Neural cell (in vitro differentiated cells): ENCODE data around the gene PLEKHG5. TPM values are rescaled to one million over a fixed set of nuclear protein-coding genes. Genes with fewer than 3 reads are reported as not detected.

Experiments
- H2AFZ ChIP-seq: fragments of 200-600, 300-800 bp; sonication (generic), shearing (Covaris generic); 2 replicates; pipeline ENCODE4 v1.6.0; 2014; ENCODE audit warnings: low read depth, mild to moderate bottlenecking, antibody characterized with exemption, low read length, moderate library complexity
- H3F3A ChIP-seq: fragments of 200-600 bp; shearing (Covaris generic); 2 replicates; pipeline ENCODE4 v1.6.1; 2016; ENCODE audit warnings: mild to moderate bottlenecking, moderate library complexity, mixed read lengths, antibody characterized with exemption, low read length; ENCODE audit not compliant: insufficient read depth, poor library complexity, severe bottlenecking
- H3K27ac ChIP-seq: fragments of 200-600, 300-800 bp; sonication (generic), shearing (Covaris generic); 2 replicates; pipeline ENCODE4 v1.5.1; 2014; ENCODE audit warnings: mild to moderate bottlenecking, low read length, moderate library complexity
- H3K27me3 ChIP-seq: fragments of 300-800, 200-600 bp; sonication (generic), shearing (Covaris generic); 2 replicates; pipeline ENCODE4 v1.6.0; 2014; ENCODE audit warnings: mild to moderate bottlenecking, low read depth, low read length, moderate library complexity; ENCODE audit not compliant: insufficient read depth
- H3K36me3 ChIP-seq: fragments of 300-800, 200-600 bp; sonication (generic), shearing (Covaris generic); 2 replicates; pipeline ENCODE4 v1.5.1; 2014; ENCODE audit warnings: mild to moderate bottlenecking, antibody characterized with exemption, low read length, moderate library complexity; ENCODE audit not compliant: insufficient read depth
- H3K4me2 ChIP-seq: fragments of 300-800, 200-600 bp; sonication (generic), shearing (Covaris generic); 2 replicates; pipeline ENCODE4 v1.6.0; 2014; ENCODE audit warnings: mild to moderate bottlenecking, low read length
- H3K4me3 ChIP-seq: fragments of 300-800, 200-600 bp; sonication (generic), shearing (Covaris generic); 2 replicates; pipeline ENCODE4 v1.5.1; 2014; ENCODE audit warnings: mild to moderate bottlenecking, low read length, moderate library complexity
- H3K79me2 ChIP-seq: fragments of 200-600 bp; shearing (Covaris generic); replicated peaks from 2 replicates; pipeline ENCODE4 v1.6.0; 2014; ENCODE audit warnings: mild to moderate bottlenecking, low read length, moderate library complexity; ENCODE audit not compliant: insufficient read depth
- H3K9ac ChIP-seq: fragments of 300-800, 200-600 bp; sonication (generic), shearing (Covaris generic); 2 replicates; pipeline ENCODE4 v1.6.1; 2016; ENCODE audit warnings: mild to moderate bottlenecking, low read length, mixed read lengths
- H3K9me2 ChIP-seq: fragments of 200-600 bp; shearing (Covaris generic); 2 replicates; pipeline ENCODE4 v1.6.1; 2016; ENCODE audit warnings: mild to moderate bottlenecking, low read length, mixed read lengths; ENCODE audit not compliant: insufficient read depth
- H3K9me3 ChIP-seq: fragments of 200-600, 300-800 bp; sonication (generic), shearing (Covaris generic); 2 replicates; pipeline ENCODE4 v1.6.1; 2016; ENCODE audit warnings: mild to moderate bottlenecking, mixed run types, low read length, moderate library complexity, mixed read lengths
- H4K20me1 ChIP-seq: fragments of 200-600 bp; shearing (Covaris generic); 2 replicates; pipeline ENCODE4 v1.6.1; 2016; ENCODE audit warnings: mild to moderate bottlenecking, mixed run types; ENCODE audit not compliant: insufficient read depth
- EP300 ChIP-seq: fragments of 450-650 bp; conservative IDR thresholded peaks from 2 replicates; pipeline ENCODE4 v1.6.1; 2014; ENCODE audit warnings: antibody characterized with exemption, mild to moderate bottlenecking, moderate library complexity; ENCODE audit not compliant: poor library complexity, severe bottlenecking
- EZH2 ChIP-seq: fragments of 200-600, 300-800 bp; shearing (Covaris generic), sonication (generic); IDR thresholded peaks from 2 replicates; pipeline ENCODE4 v1.6.1; 2014; ENCODE audit warnings: antibody characterized with exemption, low read length, borderline replicate concordance, mild to moderate bottlenecking; ENCODE audit not compliant: insufficient read depth, poor library complexity, severe bottlenecking
- MXI1 ChIP-seq: fragments of 450-650 bp; conservative IDR thresholded peaks from 2 replicates; pipeline ENCODE4 v1.6.1; 2014; ENCODE audit warnings: antibody characterized with exemption, mild to moderate bottlenecking; ENCODE audit not compliant: poor library complexity, severe bottlenecking
- POLR2AphosphoS5 ChIP-seq: IDR thresholded peaks from 2 replicates; pipeline ENCODE4 v1.6.1; 2012
- RAD21 ChIP-seq: fragments of 450-650 bp; conservative IDR thresholded peaks from 2 replicates; pipeline ENCODE4 v1.6.1; 2014; ENCODE audit warnings: antibody characterized with exemption, mild to moderate bottlenecking, moderate library complexity
- SMC3 ChIP-seq: fragments of 450-650 bp; conservative IDR thresholded peaks from 2 replicates; pipeline ENCODE4 v1.6.1; 2014; ENCODE audit warnings: antibody characterized with exemption, mild to moderate bottlenecking, moderate library complexity; ENCODE audit not compliant: poor library complexity
- TAF1 ChIP-seq: IDR thresholded peaks from 2 replicates; pipeline ENCODE4 v1.6.1; 2012; ENCODE audit warnings: low read depth
- polyA plus RNA-seq: library from polyadenylated mRNA; depleted of rRNA; stranded (reverse); fragments of >200 nt; gene quantifications from 2 replicates; pipeline ENCODE4 v1.2.3, GENCODE V29; 2014
- TF ChIP-seq, protein P1 (sequence below): fragments of 450-650 bp; IDR thresholded peaks from 2 replicates; pipeline ENCODE4 v1.5.1; 2014; ENCODE audit warnings: antibody characterized with exemption, mild to moderate bottlenecking, moderate library complexity; ENCODE audit not compliant: poor library complexity, severe bottlenecking
- TF ChIP-seq, protein P2 (sequence below): IDR thresholded peaks from 2 replicates; pipeline ENCODE4 v1.6.1; 2012; ENCODE audit warnings: borderline replicate concordance

Gene PLEKHG5
- polyA plus RNA-seq, 1 donor from 2014 or later = 24.0 TPM

DNA sequence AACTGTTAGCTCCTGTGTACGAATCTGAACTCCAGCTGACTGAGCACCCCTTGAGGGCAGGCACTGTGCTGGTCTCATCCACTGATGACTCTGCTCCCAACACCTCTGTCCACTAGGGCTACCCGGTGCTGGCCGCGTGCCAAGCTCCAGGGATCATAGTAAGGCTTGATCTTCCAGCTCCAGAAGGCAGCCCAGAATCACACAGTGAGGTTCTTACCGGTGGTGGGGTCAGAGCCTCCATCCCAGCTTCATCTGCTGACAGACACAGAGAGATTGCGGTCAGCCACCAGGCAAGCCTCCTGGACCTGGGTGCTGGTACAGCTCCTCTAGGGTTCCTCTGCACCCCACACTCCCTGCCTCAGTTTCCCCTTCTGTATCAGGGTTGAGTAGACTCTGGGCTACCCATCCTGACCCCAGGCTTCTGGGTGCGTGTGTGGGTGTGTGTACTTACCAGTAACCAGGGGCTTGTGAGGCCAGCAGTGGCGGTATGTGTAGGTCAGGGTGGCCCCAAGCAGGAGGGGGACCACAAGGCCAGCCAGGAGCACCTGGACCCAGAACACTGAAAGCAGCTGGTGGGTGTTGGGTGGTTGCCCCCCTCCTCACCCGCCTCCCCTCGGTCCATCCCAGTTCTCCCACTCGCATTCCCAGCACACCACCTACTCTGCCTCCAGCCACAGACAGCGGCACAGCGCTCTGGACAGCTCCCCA, 28.9 kb downstream of the PLEKHG5 start:
- H3K36me3 ChIP-seq = no peaks in the 10 kb centered on the region
- H3K9ac ChIP-seq = no peak overlapping the region
- no peaks in the 10 kb centered on the region for H3K79me2 ChIP-seq
- no peaks in the 10 kb centered on the region for H4K20me1 ChIP-seq
- no peaks in the 10 kb centered on the region for H3K27me3 ChIP-seq
- H3K4me3 ChIP-seq = no peak overlapping the region
- no peaks in the 10 kb centered on the region for H3K9me2 ChIP-seq
- H3K9me3 ChIP-seq = no peaks in the 10 kb centered on the region
- no peak overlapping the region for H3K27ac ChIP-seq
- H3K4me2 ChIP-seq = no peak overlapping the region
- TF ChIP-seq POLR2AphosphoS5 (no peak), RAD21 (no peak), TAF1 (no peak), EZH2 (no peak), EP300 (no peak), SMC3 (no peak), MXI1 (no peak)
- TF ChIP-seq, protein P1, sequence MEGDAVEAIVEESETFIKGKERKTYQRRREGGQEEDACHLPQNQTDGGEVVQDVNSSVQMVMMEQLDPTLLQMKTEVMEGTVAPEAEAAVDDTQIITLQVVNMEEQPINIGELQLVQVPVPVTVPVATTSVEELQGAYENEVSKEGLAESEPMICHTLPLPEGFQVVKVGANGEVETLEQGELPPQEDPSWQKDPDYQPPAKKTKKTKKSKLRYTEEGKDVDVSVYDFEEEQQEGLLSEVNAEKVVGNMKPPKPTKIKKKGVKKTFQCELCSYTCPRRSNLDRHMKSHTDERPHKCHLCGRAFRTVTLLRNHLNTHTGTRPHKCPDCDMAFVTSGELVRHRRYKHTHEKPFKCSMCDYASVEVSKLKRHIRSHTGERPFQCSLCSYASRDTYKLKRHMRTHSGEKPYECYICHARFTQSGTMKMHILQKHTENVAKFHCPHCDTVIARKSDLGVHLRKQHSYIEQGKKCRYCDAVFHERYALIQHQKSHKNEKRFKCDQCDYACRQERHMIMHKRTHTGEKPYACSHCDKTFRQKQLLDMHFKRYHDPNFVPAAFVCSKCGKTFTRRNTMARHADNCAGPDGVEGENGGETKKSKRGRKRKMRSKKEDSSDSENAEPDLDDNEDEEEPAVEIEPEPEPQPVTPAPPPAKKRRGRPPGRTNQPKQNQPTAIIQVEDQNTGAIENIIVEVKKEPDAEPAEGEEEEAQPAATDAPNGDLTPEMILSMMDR = no peak
- TF ChIP-seq, protein P2, sequence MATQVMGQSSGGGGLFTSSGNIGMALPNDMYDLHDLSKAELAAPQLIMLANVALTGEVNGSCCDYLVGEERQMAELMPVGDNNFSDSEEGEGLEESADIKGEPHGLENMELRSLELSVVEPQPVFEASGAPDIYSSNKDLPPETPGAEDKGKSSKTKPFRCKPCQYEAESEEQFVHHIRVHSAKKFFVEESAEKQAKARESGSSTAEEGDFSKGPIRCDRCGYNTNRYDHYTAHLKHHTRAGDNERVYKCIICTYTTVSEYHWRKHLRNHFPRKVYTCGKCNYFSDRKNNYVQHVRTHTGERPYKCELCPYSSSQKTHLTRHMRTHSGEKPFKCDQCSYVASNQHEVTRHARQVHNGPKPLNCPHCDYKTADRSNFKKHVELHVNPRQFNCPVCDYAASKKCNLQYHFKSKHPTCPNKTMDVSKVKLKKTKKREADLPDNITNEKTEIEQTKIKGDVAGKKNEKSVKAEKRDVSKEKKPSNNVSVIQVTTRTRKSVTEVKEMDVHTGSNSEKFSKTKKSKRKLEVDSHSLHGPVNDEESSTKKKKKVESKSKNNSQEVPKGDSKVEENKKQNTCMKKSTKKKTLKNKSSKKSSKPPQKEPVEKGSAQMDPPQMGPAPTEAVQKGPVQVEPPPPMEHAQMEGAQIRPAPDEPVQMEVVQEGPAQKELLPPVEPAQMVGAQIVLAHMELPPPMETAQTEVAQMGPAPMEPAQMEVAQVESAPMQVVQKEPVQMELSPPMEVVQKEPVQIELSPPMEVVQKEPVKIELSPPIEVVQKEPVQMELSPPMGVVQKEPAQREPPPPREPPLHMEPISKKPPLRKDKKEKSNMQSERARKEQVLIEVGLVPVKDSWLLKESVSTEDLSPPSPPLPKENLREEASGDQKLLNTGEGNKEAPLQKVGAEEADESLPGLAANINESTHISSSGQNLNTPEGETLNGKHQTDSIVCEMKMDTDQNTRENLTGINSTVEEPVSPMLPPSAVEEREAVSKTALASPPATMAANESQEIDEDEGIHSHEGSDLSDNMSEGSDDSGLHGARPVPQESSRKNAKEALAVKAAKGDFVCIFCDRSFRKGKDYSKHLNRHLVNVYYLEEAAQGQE = no peak
- no peaks in the 10 kb centered on the region for H3F3A ChIP-seq
- H2AFZ ChIP-seq = no peak overlapping the region

DNA sequence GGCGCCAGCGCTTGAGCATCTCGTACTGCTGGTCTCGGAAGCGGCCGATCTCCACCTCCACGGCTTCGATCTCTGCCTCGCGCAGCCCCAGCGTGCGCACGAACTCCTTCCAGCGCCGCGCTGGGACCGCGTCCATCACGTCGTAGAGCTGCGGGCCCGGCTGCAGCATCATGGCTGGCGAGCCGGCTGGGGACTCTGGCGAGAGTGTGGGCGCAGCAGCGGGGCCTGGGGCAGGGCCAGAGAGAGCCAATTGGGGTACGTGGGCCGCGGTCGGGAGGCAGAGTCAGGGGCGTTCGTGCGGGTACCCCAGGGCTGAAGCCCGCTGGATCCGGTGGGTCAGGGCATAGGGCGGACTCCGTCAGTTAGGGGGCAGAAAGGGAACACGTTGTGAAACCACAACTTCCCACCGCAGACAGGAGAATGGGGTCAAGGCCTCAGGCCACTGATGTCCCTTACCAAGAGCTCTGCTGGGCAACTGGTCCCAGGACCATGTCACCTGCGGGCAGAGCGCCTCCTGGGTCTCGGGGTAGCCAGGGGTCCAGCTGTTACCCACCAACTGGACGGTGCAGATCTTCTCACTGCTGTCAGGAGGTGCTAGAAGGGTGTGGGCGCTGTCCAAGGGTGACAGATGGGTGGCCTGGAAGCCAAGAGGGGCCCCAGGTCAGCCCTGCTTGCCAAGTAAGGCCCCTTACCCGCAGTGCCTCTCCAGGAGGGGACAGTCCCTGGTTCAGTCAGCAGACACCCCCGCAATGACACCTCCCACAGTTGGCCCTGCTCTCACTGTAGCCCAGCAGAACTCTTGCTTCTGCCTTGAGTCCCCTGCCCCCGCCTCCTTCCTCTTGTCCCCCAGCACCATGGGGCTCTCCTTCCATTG, 29.7 kb downstream of the PLEKHG5 start:
- Histone ChIP-seq H3K27ac (no peak overlapping the region), H3F3A (no peaks in the 10 kb centered on the region), H3K27me3 (no peaks in the 10 kb centered on the region), H3K36me3 (no peaks in the 10 kb centered on the region), H3K9me2 (no peaks in the 10 kb centered on the region), H3K4me3 (no peak overlapping the region), H4K20me1 (no peaks in the 10 kb centered on the region), H3K9me3 (no peaks in the 10 kb centered on the region), H2AFZ (no peak overlapping the region), H3K79me2 (no peaks in the 10 kb centered on the region), H3K9ac (no peak overlapping the region), H3K4me2 (no peak overlapping the region)
- TF ChIP-seq TAF1 (no peak), MXI1 (no peak), POLR2AphosphoS5 (no peak), EZH2 (no peak), RAD21 (no peak), EP300 (no peak), SMC3 (no peak)
- TF ChIP-seq, protein P1 = no peak
- TF ChIP-seq, protein P2 = no peak
